GM10248 (cell line): ENCODE data around the gene PRICKLE3.
"Not testable (repeated sequence)": the region's sequence is repeated elsewhere in the genome, so short reads cannot be mapped to it uniquely, and the experiment has no call there.

Source experiments
- CTCF ChIA-PET: fragments of 300-600 bp; sonication (Branson Sonifier 250); formaldehyde crosslinking; extraction: SDS; loops from one replicate; lab custom pipeline; 2021; ENCODE audit warnings: antibody characterized with exemption; lab: Yijun Ruan, JAX
- POLR2A ChIA-PET: fragments of 350-650 bp; sonication (Branson Sonifier 250); formaldehyde crosslinking; extraction: SDS; loops from one replicate; lab custom pipeline; 2020; ENCODE audit warnings: antibody characterized with exemption; lab: Yijun Ruan, JAX
- DNase-seq: peaks from one replicate; pipeline ENCODE4 v3.0.0; 2012; ENCODE audit errors: extremely low spot score
- TF ChIP-seq, protein P1 (sequence below): IDR thresholded peaks from 2 replicates; pipeline ENCODE4 v1.5.1; 2012; ENCODE audit warnings: mild to moderate bottlenecking, low read depth; ENCODE audit errors: extremely low read depth, missing control alignments, control extremely low read depth

The PRICKLE3 gene

DNA sequence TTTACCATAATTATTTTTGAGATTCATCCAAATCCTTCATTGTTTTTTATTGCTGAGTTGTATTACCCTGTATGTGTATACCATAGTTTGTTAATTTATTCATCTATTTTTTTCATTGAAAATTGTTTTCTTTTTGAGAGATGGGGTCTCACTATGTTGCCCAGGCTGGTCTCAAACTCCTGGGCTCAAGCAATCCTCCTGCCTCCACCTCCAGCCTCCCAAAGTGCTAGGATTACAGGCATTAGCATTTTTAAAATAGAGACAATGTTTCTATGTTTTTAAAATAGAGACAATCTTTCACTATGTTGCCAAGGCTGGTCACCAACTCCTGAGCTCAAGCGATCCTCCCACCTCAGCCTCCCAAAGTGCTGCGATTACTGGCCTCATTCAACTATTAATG lies 25.3 kb downstream of the PRICKLE3 start:
- ChIA-PET CTCF (no interaction called here), POLR2A (interaction anchor here (0.6 kb wide), 1 partner anchor 52 kb away, joined by 3 read pairs; no protein-coding TSS in a partner anchor)
- DNase-seq: no peak
- TF ChIP-seq, protein P1, sequence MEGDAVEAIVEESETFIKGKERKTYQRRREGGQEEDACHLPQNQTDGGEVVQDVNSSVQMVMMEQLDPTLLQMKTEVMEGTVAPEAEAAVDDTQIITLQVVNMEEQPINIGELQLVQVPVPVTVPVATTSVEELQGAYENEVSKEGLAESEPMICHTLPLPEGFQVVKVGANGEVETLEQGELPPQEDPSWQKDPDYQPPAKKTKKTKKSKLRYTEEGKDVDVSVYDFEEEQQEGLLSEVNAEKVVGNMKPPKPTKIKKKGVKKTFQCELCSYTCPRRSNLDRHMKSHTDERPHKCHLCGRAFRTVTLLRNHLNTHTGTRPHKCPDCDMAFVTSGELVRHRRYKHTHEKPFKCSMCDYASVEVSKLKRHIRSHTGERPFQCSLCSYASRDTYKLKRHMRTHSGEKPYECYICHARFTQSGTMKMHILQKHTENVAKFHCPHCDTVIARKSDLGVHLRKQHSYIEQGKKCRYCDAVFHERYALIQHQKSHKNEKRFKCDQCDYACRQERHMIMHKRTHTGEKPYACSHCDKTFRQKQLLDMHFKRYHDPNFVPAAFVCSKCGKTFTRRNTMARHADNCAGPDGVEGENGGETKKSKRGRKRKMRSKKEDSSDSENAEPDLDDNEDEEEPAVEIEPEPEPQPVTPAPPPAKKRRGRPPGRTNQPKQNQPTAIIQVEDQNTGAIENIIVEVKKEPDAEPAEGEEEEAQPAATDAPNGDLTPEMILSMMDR: no peak

DNA sequence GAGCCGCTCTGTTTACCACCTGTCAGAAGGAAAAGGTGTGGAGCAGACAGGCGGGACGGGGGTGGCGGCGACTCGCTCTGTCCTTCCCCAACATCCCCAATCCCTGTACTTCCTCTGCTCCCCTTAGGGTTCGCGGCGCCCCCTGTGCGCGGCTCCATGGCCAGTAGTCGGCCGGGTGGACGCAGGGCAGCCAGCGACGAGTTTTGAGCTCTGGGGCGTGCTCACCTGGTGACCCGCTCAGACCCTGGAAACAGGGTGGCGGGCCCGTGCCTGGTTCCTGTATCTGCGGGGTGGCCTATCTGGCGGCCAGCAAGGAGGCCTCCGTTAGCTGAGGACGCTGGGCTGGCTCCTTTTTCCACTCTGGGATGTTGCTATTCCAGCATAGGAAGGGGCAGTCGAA lies 29.0 kb downstream of the PRICKLE3 start:
- DNase-seq: no peak
- ChIA-PET CTCF (interaction anchor here (2.7 to 3.3 kb wide), 2 partner anchors 10 to 14 kb away, joined by 9 to 17 read pairs; no protein-coding TSS in a partner anchor), POLR2A (no interaction called here)
- TF ChIP-seq, protein P1: no peak

DNA sequence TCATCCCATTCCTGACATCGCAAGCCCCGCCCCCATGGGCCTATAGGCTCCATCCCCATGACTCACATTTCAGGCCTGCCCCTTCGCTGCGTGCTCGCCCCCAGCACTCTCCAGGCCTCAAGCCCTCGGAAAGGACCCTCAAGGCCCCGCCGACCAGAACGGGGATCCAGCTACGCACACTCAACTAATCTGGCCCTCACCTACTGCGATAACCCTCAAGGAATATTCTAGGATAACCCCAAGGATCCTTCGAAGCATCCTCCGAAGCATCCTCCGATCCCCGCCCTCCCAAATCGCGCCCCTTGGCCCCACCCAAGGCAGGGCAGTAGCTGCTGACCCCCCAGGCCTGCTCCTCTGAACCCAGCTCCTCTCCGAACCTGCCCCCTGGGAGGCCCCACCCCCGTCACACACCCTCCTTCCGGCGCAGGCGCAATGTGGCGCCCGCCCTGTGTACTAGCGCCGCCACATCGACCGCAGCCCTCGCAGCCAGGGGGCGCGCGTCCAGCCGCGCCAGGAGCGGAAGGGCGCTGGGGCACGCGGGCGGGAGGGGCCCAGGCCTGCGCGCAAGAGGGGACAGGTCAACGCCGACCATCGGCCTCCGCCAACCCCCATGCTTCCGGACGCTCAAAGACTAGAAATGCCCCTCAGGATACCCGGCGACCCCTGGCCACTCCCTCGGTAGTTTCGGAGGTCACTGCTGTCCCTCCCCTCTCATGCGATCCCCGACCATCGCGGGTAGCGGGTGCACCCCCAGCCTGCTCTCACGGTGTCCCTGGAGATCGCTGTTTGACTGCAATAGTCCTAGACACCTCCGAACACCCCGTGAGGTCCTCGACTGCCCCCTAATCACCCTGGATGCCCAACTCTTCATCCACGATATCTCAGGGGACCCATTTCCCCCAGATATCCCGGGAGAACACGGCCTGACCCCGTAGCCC lies 30.0 kb downstream of the PRICKLE3 start:
- peak; percentile 85 for DNase-seq
- TF ChIP-seq, protein P1: peak; percentile 74
- ChIA-PET POLR2A (interaction anchor here (0.5 kb wide), 1 partner anchor 82 kb away, joined by 3 read pairs; the partner anchor contains the start of gene PRAF2), CTCF (interaction anchor here (0.6 to 3.3 kb wide), 20 partner anchors 8 to 550 kb away, joined by 3 to 28 read pairs (median 4); partner anchors contain the start of genes GRIPAP1, PLP2 and WDR45)

DNA sequence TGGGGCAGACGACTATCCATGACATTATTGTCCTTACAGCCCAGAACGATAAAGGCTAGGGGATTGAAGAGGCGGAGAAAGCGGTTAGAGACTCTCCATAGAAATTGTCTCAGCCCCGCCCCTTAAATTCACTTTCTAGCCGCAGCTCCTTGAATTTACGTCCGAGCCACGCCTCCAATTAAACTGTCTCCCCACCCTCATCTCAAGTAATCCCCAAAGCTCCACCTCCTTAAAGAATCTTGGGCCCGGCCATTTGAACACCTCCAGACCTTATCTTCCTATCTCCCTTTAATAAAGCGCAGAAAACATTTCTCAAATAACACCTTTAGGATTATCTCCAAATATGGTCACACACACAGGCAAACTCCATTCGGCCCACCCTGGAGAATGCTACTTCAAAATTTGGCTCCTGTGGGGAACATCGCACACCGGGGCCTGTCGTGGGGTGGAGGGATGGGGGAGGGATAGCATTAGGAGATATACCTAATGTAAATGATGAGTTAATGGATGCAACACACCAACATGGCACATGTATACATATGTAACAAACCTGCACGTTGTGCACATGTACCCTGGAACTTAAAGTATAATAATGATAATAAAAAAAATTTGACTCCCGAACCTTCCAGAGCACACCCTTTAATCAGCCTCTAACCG lies 30.8 kb downstream of the PRICKLE3 start:
- TF ChIP-seq, protein P1: no peak
- DNase-seq: no peak
- ChIA-PET POLR2A (interaction anchor here (0.5 kb wide), 1 partner anchor 81 kb away, joined by 3 read pairs; the partner anchor contains the start of gene PRAF2), CTCF (interaction anchor here (0.6 to 3.3 kb wide), 22 partner anchors 9 to 549 kb away, joined by 3 to 28 read pairs (median 4); partner anchors contain the start of genes GRIPAP1, PLP2 and WDR45)

DNA sequence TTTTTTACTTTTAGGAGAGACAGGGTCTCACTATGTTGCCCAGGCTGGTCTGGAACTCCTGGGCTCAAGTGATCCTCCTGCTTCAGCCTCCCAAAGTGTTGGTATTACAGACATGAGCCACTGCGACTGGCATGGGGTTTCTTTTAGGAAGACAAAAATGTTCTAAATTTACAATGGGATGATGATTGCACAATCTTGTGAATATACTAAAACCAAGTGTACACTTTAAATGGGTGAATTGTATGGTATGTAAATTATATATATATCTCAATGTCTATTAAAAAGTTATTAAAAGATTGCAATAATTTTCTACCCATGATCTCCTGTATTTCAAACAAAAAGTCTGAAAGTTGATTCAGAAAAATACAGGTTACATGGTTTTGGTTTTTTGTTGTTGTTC lies 32.7 kb downstream of the PRICKLE3 start:
- ChIA-PET CTCF (no interaction called here), POLR2A (no interaction called here)
- no peak for DNase-seq
- TF ChIP-seq, protein P1: no peak

DNA sequence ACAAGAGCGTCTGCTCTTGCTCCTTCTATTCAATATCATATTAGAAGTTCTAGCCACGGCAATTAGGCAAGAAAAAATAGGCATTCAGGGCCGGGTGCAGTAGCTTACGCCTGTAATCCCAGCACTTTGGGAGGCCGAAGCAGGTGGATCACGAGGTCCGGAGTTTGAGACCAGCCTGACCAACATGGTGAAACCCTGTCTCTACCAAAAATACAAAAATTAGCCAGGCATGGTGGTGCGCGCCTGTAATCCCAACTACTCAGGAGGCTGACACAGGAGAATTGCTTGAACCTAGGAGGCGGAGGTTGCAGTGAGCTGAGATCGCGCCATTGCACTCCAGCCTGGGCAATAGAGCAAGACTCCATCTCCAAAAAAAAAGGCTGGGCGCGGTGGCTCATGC lies 36.9 kb downstream of the PRICKLE3 start:
- DNase-seq, POLR2A ChIA-PET: not testable (repeated sequence)
- CTCF ChIA-PET: interaction anchor here (1.2 to 1.6 kb wide), 2 partner anchors 14 to 17 kb away, joined by 3 to 4 read pairs; no protein-coding TSS in a partner anchor

GRCh38 chrX:49148390-49149100 lies 37.6 kb downstream of the PRICKLE3 start:
- DNase-seq, POLR2A ChIA-PET, CTCF ChIA-PET: not testable (repeated sequence)
